DOHH2 (cell line): ENCODE results near the gene CYSRT1.

Experiments used
- H3F3A ChIP-seq: fragments of 200-600 bp; sonication (generic), shearing (Covaris generic); 2 replicates; pipeline ENCODE4 v1.6.0; 2016; ENCODE audit warnings: antibody characterized with exemption, mild to moderate bottlenecking; ENCODE audit not compliant: control insufficient read depth, insufficient read depth
- H3K27ac ChIP-seq: fragments of 200-600 bp; sonication (generic); 2 replicates; pipeline ENCODE4 v1.5.1; 2014; ENCODE audit warnings: low read depth, mild to moderate bottlenecking, low read length, moderate library complexity
- H3K27me3 ChIP-seq: fragments of 200-600 bp; sonication (generic); 2 replicates; pipeline ENCODE4 v1.6.1; 2014; ENCODE audit warnings: mild to moderate bottlenecking, low read length, mixed read lengths; ENCODE audit not compliant: control insufficient read depth
- H3K36me3 ChIP-seq: fragments of 200-600 bp; sonication (generic); 2 replicates; pipeline ENCODE4 v1.6.1; 2014; ENCODE audit warnings: mild to moderate bottlenecking, low read length, moderate library complexity, mixed read lengths; ENCODE audit not compliant: control insufficient read depth
- H3K4me1 ChIP-seq: fragments of 200-600 bp; sonication (generic); 2 replicates; pipeline ENCODE4 v1.6.1; 2014; ENCODE audit warnings: mild to moderate bottlenecking, low read length, mixed read lengths; ENCODE audit not compliant: control insufficient read depth
- H3K4me2 ChIP-seq: fragments of 200-600 bp; sonication (generic); 2 replicates; pipeline ENCODE4 v1.6.0; 2014; ENCODE audit warnings: mild to moderate bottlenecking, low read length, moderate library complexity
- H3K4me3 ChIP-seq: fragments of 200-600 bp; sonication (generic); 2 replicates; pipeline ENCODE4 v1.5.1; 2014; ENCODE audit warnings: mild to moderate bottlenecking, low read length, mixed read lengths
- H3K79me2 ChIP-seq: fragments of 200-600 bp; sonication (generic); 2 replicates; pipeline ENCODE4 v1.6.1; 2014; ENCODE audit warnings: mild to moderate bottlenecking, low read length, mixed read lengths; ENCODE audit not compliant: control insufficient read depth
- H3K9me2 ChIP-seq: fragments of 200-600 bp; sonication (generic); replicated peaks from 2 replicates; pipeline ENCODE4 v1.6.1; 2014; ENCODE audit warnings: mild to moderate bottlenecking, low read length, mixed read lengths; ENCODE audit not compliant: control insufficient read depth
- H3K9me3 ChIP-seq: fragments of 200-600 bp; sonication (generic); 2 replicates; pipeline ENCODE4 v1.6.1; 2014; ENCODE audit warnings: antibody characterized with exemption, low read length, mixed read lengths; ENCODE audit not compliant: control insufficient read depth, insufficient read depth
- H4K20me1 ChIP-seq: fragments of 200-600 bp; sonication (generic); 2 replicates; pipeline ENCODE4 v1.6.0; 2014; ENCODE audit warnings: low read depth, mild to moderate bottlenecking, antibody characterized with exemption, low read length, moderate library complexity; ENCODE audit not compliant: control insufficient read depth, insufficient read depth
- CTCF ChIP-seq: fragments of 200-600 bp; sonication (generic); IDR thresholded peaks from one replicate; pipeline ENCODE4 v1.5.1; 2014; ENCODE audit warnings: antibody characterized with exemption, mild to moderate bottlenecking, low read depth, low read length; ENCODE audit not compliant: poor library complexity, severe bottlenecking
- EZH2phosphoT487 ChIP-seq: fragments of 200-600 bp; sonication (generic); IDR thresholded peaks from 2 replicates; pipeline ENCODE4 v1.6.1; 2017; ENCODE audit warnings: borderline replicate concordance, mild to moderate bottlenecking, antibody characterized with exemption, low read length, moderate library complexity, mixed read lengths

Gene CYSRT1

GRCh38 chr9:137189297-137190295 is 35.4 kb upstream of the CYSRT1 start:
- Histone ChIP-seq H3K27me3 (no peaks in the 10 kb centered on the region), H3F3A (no peaks in the 10 kb centered on the region), H3K9me2 (no peaks in the 10 kb centered on the region), H4K20me1 (no peaks in the 10 kb centered on the region), H3K27ac (peak overlapping the region; percentile 83), H3K4me1 (peaks cover 29% of the 10 kb centered on the region), H3K79me2 (peaks cover 59% of the 10 kb centered on the region), H3K4me2 (peak overlapping the region; percentile 72), H3K4me3 (peak overlapping the region; percentile 95), H3K36me3 (peaks cover 49% of the 10 kb centered on the region), H3K9me3 (no peaks in the 10 kb centered on the region)
- TF ChIP-seq CTCF: no peak
- no peak for TF ChIP-seq EZH2phosphoT487

DNA sequence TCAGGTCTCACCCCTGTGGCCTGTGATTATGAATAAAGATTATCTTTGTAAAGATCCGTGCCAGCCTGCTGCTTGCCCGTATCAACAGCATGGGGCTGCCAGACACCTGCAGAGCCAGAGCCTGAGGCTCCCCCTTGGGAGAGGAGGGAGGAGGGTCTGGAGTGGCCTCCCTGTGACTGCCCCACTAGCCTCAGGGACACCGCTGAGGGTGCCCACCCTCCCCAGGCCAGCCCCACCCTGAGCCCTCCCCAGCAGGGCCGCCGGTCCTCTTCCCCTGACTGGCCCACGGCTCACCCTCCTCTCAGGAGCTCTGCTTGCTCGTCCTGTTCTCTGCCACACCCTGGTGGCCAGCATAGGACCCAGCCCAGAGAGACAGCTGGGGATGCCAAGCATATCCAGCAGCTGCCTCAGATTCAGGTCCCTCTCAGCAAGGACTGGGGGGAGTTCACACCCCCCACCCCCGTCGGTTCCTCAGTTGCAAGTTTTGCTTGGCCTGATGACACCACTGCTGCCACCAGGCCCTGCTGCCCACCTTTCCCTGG is 34.6 kb upstream of the CYSRT1 start:
- H3K27ac ChIP-seq: no peak overlapping the region
- H3K27me3 ChIP-seq: no peaks in the 10 kb centered on the region
- peak overlapping the region; percentile 72 for H3K4me2 ChIP-seq
- H3K9me3 ChIP-seq: no peaks in the 10 kb centered on the region
- H3F3A ChIP-seq: no peaks in the 10 kb centered on the region
- H3K9me2 ChIP-seq: no peaks in the 10 kb centered on the region
- peaks cover 44% of the 10 kb centered on the region for H3K36me3 ChIP-seq
- H3K4me1 ChIP-seq: peaks cover 29% of the 10 kb centered on the region
- peak overlapping the region; percentile 95 for H3K4me3 ChIP-seq
- H3K79me2 ChIP-seq: peaks cover 54% of the 10 kb centered on the region
- no peak for TF ChIP-seq EZH2phosphoT487
- TF ChIP-seq CTCF: no peak
- no peaks in the 10 kb centered on the region for H4K20me1 ChIP-seq

GRCh38 chr9:137191245-137191644 is 33.7 kb upstream of the CYSRT1 start:
- no peaks in the 10 kb centered on the region for H3F3A ChIP-seq
- H3K36me3 ChIP-seq: peaks cover 39% of the 10 kb centered on the region
- peaks cover 29% of the 10 kb centered on the region for H3K4me1 ChIP-seq
- no peak overlapping the region for H3K4me3 ChIP-seq
- no peaks in the 10 kb centered on the region for H3K9me3 ChIP-seq
- TF ChIP-seq EZH2phosphoT487 (no peak), CTCF (no peak)
- H3K27ac ChIP-seq: no peak overlapping the region
- no peaks in the 10 kb centered on the region for H3K27me3 ChIP-seq
- no peaks in the 10 kb centered on the region for H3K9me2 ChIP-seq
- peaks cover 45% of the 10 kb centered on the region for H3K79me2 ChIP-seq
- no peak overlapping the region for H3K4me2 ChIP-seq
- H4K20me1 ChIP-seq: no peaks in the 10 kb centered on the region
